ENCODE data around the gene POU5F1.
A peak's percentile ranks its signal among the peaks of the same experiment; 100 is the strongest.

The POU5F1 gene

GRCh38 chr6:31115941-31116560 lies 54.4 kb downstream of the POU5F1 start:
- H3K9me3 Mint-ChIP-seq, result no peaks in the 10 kb centered on the region

DNA sequence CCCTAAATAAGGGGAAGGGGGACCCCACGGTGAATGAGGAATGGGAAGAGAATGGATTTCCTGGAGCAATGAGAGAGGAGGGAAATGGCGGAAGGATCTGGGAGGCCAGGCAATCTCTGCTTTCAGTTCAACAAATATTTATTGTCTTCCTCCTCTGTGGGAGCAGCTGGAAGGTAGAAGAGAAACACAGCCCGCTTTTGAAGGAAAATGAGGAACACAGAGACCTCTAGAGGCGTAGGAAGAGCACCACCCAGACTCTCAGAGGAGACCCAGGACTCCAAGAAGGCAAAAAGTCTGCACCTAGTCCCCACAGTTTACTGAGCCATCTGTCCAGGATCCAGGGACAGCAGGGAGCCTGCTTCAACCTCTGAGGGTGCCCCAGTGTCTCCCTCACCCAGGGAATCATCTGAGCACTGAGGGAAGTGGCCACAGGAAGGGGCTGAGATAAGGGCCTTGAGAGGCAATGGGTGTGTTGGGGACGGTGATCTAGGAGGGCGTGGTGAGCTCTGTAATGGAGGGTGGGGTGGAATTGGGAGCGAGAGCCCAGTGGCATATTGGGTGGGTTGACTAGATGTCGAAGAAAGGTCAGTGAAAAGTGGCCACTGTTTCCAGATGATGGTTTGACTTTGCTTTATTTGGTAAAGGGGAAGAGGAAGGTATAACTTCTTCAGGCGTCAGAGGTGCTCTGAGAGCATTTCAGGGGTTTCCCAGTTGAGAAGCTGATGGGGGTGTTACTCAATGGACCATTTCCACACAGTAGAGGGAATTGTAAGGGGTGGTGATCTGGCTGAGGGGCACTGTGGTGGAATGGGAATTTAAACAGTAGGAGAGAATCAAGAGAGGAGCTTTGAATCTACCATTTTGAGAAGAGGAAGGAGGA lies 55.3 kb downstream of the POU5F1 start:
- no peak overlapping the region for H3K4me3 Mint-ChIP-seq
- peaks cover 28% of the 10 kb centered on the region for H3K27me3 Mint-ChIP-seq (ENCODE audit: low read depth)
- H3K36me3 Mint-ChIP-seq (ENCODE audit: low read depth), result no peaks in the 10 kb centered on the region
- H3K4me1 Mint-ChIP-seq, result peaks cover 46% of the 10 kb centered on the region
- peak overlapping the region in 2 of 3 experiments; percentile 87 to 93 for H3K27ac Mint-ChIP-seq
- TF ChIP-seq, protein P1, sequence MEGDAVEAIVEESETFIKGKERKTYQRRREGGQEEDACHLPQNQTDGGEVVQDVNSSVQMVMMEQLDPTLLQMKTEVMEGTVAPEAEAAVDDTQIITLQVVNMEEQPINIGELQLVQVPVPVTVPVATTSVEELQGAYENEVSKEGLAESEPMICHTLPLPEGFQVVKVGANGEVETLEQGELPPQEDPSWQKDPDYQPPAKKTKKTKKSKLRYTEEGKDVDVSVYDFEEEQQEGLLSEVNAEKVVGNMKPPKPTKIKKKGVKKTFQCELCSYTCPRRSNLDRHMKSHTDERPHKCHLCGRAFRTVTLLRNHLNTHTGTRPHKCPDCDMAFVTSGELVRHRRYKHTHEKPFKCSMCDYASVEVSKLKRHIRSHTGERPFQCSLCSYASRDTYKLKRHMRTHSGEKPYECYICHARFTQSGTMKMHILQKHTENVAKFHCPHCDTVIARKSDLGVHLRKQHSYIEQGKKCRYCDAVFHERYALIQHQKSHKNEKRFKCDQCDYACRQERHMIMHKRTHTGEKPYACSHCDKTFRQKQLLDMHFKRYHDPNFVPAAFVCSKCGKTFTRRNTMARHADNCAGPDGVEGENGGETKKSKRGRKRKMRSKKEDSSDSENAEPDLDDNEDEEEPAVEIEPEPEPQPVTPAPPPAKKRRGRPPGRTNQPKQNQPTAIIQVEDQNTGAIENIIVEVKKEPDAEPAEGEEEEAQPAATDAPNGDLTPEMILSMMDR (IDR thresholded peaks at IDR 0.05; ENCODE audit: unreplicated experiment in 3 of 3), result no peak
- H3K9me3 Mint-ChIP-seq, result no peaks in the 10 kb centered on the region

More at GRCh38 chr6:31115941-31116560, 54.4 kb downstream of the POU5F1 start:
- no peaks in the 10 kb centered on the region for H3K36me3 Mint-ChIP-seq (ENCODE audit: low read depth)
- H3K4me3 Mint-ChIP-seq, result no peak overlapping the region
- H3K4me1 Mint-ChIP-seq, result peaks cover 46% of the 10 kb centered on the region
- peak overlapping the region in 1 of 3 experiments; percentile 93 for H3K27ac Mint-ChIP-seq
- H3K27me3 Mint-ChIP-seq (ENCODE audit: low read depth), result peaks cover 19% of the 10 kb centered on the region
- TF ChIP-seq, protein P1 (IDR thresholded peaks at IDR 0.05; ENCODE audit: unreplicated experiment in 3 of 3), result no peak

GRCh38 chr6:31114541-31114878 lies 56.0 kb downstream of the POU5F1 start, which contains the start of gene PSORS1C1:
Gene PSORS1C1, plus strand, starts transcription at chr6:31114800. Its CDS starts 14,833 bp downstream, at chr6:31129633.
- H3K4me1 Mint-ChIP-seq, result peaks cover 46% of the 10 kb centered on the region
- TF ChIP-seq, protein P1 (IDR thresholded peaks at IDR 0.05; ENCODE audit: unreplicated experiment in 3 of 3), result no peak
- peak within 1 kb of the TSS in 1 of 3 experiments; percentile 36 for H3K4me3 Mint-ChIP-seq
- peaks cover 35% of the 10 kb centered on the region for H3K27me3 Mint-ChIP-seq (ENCODE audit: low read depth)
- peak within 1 kb of the TSS in 2 of 3 experiments; percentile 87 to 93 for H3K27ac Mint-ChIP-seq
- no peaks in the 10 kb centered on the region for H3K36me3 Mint-ChIP-seq (ENCODE audit: low read depth)
- no peaks in the 10 kb centered on the region for H3K9me3 Mint-ChIP-seq
